Measurements from ENCODE around the gene KCNK18. TPM values are rescaled to one million over a fixed set of nuclear protein-coding genes. Genes with fewer than 3 reads are reported as not detected.

The KCNK18 gene
- total and polyA plus RNA-seq, 2 donors (not counting 3 experiments of a cell fraction or from before 2014, with no cell fraction given) = not detected

GRCh38 chr10:117253908-117254307 is 56.6 kb downstream of the KCNK18 start:
- H3K4me1 ChIP-seq (ENCODE audit: control insufficient read depth, extremely low read depth, insufficient read depth, low read length) = no peaks in the 10 kb centered on the region
- no peak overlapping the region for H3K27ac ChIP-seq (ENCODE audit: insufficient read depth, low read depth, low read length)
- FAIRE-seq (no peak), DNase-seq (ENCODE audit: low read depth, low spot score) (no peak)
- no peaks in the 10 kb centered on the region for H4K20me1 ChIP-seq (replicated peaks; ENCODE audit: control insufficient read depth, extremely low read depth, insufficient read depth, low read length)
- no peak overlapping the region for H3K9ac ChIP-seq (replicated peaks; ENCODE audit: extremely low read depth, insufficient read depth, low read length)
- ChIA-PET POLR2A (no interaction called here), CTCF (no interaction called here)
- no peaks in the 10 kb centered on the region for H3K9me1 ChIP-seq (replicated peaks; ENCODE audit: control insufficient read depth, extremely low read depth, insufficient read depth, low read length)
- H3K9me3 ChIP-seq (replicated peaks; ENCODE audit: control insufficient read depth, insufficient read depth, low read length) = no peaks in the 10 kb centered on the region
- H3K4me3 ChIP-seq (replicated peaks in 1 of 3; ENCODE audit: insufficient read depth in 1 of 3, low read depth in 1 of 3, low read length in 3 of 3) = no peak overlapping the region
- H3K79me2 ChIP-seq (ENCODE audit: control insufficient read depth, insufficient read depth, low read length) = no peaks in the 10 kb centered on the region
- peaks cover 0 to under 1% of the 10 kb centered on the region in 2 experiments for H3K27me3 ChIP-seq (ENCODE audit: control insufficient read depth in 2 of 2, insufficient read depth in 2 of 2, low read length in 2 of 2)
- no peaks in the 10 kb centered on the region for H3K36me3 ChIP-seq (ENCODE audit: control insufficient read depth in 2 of 2, extremely low read depth in 1 of 2, insufficient read depth in 2 of 2, low read length in 2 of 2)
- BruUV-seq (replicated peaks) = no TSS peak
- no peak overlapping the region for H2AFZ ChIP-seq (ENCODE audit: low read depth, low read length)
- intact Hi-C loops (cut with micrococcal nuclease) (no loop called here), dilution Hi-C loops (cut with MboI; ENCODE audit: extremely low pct_ligation_motif_present, low sequenced_read_pairs) (no loop called here)
- no peak overlapping the region for H3K4me2 ChIP-seq (ENCODE audit: insufficient read depth, low read length)
- TF ChIP-seq EZH2 (IDR thresholded peaks at IDR 0.05; ENCODE audit: borderline replicate concordance, low read depth, low read length, severe bottlenecking) (no peak), GATA2 (IDR thresholded peaks at IDR 0.05; ENCODE audit: insufficient read depth, insufficient read length, low read depth, low read length) (no peak), CTCF (IDR thresholded peaks at IDR 0.05; ENCODE audit: extremely low read depth in 1 of 2, insufficient read depth in 1 of 2, low read depth in 1 of 2, low read length in 2 of 2) (no peak), POLR2AphosphoS5 (IDR thresholded peaks at IDR 0.05; ENCODE audit: insufficient read depth, low read depth, low read length) (no peak), JUN (IDR thresholded peaks at IDR 0.05; ENCODE audit: borderline replicate concordance, insufficient read depth, insufficient read length, low read depth) (no peak), POLR2A (IDR thresholded peaks at IDR 0.05; ENCODE audit: low read depth, low read length) (no peak)
- TF ChIP-seq, protein P1, sequence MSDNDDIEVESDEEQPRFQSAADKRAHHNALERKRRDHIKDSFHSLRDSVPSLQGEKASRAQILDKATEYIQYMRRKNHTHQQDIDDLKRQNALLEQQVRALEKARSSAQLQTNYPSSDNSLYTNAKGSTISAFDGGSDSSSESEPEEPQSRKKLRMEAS (IDR thresholded peaks at IDR 0.05; ENCODE audit: insufficient read depth, insufficient read length) = no peak
